ENCODE results near the gene PLXNB1.
"Not testable (repeated sequence)": the region's sequence is repeated elsewhere in the genome, so short reads cannot be mapped to it uniquely, and the experiment has no call there.

PLXNB1 gene

DNA sequence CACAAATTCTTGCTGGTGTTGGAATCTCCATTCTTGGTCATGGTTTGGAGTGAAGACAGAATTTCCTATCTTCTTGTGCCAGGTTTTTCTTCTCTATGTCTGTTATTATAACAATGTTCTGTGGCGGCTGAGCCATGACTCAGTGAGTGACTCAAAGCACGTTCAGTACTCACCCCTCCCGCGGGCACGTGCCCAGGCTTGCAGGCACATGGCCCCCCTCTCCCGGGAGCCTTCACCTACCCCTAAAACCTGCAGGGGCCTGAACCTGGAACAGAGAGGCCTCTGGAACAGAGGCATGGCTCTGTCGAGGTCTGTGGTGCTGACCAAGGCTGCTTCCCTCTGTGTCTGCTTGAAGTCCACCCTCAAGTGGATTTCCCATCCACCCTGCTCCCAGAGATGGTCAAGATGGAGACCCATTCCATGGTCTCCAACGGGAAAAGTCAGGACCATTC is 27.6 kb downstream of the PLXNB1 start:
- H3K27ac ChIP-seq, result no peak overlapping the region
- TF ChIP-seq CTCF (conservative IDR thresholded peaks at IDR 0.05), result no peak

GRCh38 chr3:48401434-48401901 is 28.4 kb downstream of the PLXNB1 start:
- not testable (repeated sequence) for H3K27ac ChIP-seq

DNA sequence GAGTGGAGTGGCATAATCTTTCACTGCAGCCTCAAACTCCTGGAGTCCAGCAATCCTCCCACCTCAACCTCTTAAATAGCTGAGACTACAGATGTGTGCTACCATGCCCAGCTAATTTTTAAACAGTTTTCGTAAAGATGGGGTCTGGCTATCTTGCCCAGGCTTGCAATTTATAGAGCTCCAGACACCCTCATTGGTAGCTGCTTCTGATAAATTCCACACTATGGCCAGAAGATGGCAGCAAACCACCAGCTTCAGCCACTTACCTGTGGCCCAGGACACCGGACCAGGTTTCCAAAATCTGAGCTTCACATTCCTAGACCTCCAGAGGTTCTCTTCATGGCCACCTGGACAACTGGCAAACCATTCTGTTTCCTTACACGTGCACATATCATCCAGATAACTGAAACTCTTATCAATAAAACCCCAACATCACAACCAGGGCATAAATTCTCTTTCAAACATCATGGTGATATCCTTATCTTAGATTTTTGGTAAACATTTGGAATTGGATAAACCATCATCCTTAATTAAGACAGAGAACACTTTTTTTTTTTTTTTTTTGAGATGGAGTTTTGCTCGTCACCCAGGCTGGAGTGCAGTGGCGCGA is 29.0 kb downstream of the PLXNB1 start:
- TF ChIP-seq CTCF (conservative IDR thresholded peaks at IDR 0.05), result peak; percentile 88
- H3K27ac ChIP-seq, result no peak overlapping the region

DNA sequence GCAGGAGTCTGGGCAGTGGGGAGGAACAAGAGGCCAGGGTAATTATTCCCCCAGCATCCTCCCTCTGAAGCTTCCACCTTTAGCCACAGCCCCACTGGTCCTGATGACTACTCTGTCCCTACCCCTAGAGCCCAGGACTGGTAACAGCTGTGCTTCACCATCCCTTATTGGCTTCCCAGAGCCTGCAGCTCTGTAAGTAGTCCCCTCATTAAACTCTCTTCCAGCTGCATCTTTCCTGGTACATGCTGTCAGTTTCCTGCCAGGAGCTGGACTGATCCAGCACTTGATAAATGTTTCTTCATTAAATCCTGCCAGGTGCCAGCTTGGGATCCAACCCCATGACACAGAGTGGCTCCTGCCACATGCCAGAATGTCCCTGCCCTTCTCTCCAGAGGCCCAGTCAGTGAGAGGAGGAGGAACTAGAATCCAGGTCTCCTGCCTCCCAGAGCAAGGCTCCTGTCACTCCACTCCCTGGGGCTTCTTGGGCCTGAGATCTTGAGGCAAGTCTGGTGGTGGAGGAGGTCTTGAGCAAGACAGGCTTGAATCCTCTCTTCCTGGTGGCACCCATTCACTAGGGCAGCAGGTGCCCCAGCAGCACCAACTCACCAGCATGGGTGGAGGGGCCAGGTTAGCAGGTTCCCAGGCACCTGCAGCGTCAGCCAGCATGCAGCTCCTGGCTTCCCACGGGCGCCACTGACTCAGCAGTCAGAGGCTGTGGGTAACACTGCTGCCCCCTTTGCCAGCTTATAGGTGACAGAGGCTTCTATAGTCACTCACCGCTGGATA is 30.3 kb downstream of the PLXNB1 start:
- TF ChIP-seq CTCF (conservative IDR thresholded peaks at IDR 0.05), result no peak
- peak overlapping the region; percentile 57 for H3K27ac ChIP-seq

DNA sequence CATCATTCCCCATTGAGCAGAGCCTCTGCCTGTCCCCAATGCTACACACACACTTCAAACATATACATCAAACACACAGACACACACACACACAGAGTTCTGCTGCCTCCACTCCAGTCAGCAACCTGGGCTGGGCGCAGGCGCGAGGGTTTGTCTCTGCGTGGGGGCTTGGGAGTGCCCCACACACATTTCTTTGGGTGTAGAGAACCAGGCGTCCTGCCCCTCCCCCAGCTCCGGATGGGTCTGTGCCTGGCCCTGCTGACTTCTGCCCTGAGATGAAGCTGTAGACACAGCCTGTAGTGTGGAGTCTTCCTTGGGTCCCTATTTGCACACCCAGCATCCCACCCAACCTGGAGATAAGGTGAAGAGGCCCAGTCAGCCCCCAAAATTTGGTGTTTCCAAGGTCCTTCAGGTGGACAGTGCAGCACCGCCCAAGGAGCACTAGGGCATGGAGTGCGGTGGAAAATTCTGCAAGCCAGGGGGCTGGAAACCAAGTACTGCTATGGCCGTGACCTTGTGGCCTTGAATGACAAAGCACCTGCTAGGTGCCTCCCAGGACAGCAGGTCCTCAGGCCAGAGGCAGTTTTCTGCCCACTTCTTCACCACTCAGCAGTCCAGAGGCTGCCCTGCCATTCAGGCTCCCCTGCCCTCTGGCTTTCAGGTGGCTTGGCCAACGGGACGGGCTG is 31.0 kb downstream of the PLXNB1 start:
- peak overlapping the region; percentile 57 for H3K27ac ChIP-seq
- no peak for TF ChIP-seq CTCF (conservative IDR thresholded peaks at IDR 0.05)

DNA sequence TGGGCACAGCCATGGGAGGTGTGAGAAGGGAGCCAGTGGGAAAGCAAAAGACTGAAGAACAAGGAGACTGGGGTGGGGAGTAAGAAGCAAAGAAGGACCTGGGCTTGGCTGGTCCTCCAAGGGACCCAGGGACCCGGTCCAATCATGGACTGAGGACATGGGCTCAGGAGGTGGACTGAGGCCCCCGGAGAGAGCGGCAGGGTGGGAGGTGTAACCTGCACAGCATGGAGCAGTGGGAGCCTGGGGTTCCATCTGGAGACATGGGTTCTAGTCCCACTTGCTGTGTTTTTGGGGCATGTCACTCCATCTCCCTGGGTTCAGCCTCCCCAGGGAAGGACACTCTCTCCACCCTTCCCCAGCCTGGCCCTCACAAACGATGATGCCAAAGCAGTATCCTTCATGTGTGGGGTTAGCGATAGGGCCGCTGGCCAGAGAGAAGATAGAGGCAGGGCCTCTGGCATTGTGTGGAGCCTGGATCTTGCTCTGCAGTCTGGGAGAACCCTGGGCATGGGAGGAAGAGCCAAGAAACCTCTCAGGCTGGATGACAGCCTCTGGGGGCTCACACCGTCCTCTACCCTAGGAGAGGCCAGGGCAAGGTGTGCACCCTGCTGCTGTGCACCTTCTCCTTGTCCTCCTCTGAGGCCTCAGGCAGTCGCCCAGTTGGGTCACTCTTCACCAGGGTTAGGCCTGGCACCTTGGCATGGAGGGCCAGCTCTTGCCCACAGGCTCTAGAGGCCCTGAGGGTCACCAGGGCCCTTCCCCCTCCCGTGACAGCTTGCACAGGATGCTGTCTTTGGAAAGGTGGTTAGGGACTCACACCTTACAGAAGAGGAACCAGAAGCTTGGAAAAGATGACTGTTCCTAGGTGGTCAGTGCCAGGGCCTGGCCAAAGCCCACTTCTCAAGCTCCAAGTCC is 31.9 kb downstream of the PLXNB1 start:
- H3K27ac ChIP-seq, result no peak overlapping the region; the same call in 1 of the 2 replicates
- no peak for TF ChIP-seq CTCF (conservative IDR thresholded peaks at IDR 0.05)

DNA sequence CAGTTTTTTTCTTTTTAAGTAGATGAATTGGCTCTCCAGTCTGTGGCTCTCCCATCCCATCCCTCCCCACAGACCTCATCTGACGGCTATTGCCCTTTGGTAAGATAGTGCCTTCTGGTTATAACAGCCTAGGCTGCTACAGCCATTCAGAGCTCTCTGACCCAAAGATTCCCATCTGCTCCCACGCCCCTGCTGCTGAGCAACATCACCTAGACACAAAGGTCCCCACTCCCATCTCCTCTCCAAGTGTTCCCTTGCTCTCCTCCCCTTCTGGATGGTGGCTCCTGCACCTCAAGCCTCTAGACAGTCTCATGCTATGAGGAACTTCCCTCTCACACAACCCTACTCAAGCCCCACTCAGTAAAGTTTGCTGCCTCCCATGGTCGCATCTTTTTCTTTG is 34.2 kb downstream of the PLXNB1 start:
- no peak for TF ChIP-seq CTCF (conservative IDR thresholded peaks at IDR 0.05)
- H3K27ac ChIP-seq, result no peak overlapping the region

Measured in VCaP (cell line).